GM19099 (cell line): ENCODE data around the gene TTYH1.

ENCODE experiments used
- POLR2A ChIP-seq: IDR thresholded peaks from 3 replicates; pipeline ENCODE4 v1.6.1; 2011; ENCODE audit warnings: low read depth; ENCODE audit not compliant: insufficient read length; ENCODE audit errors: extremely low read depth

Gene TTYH1

DNA sequence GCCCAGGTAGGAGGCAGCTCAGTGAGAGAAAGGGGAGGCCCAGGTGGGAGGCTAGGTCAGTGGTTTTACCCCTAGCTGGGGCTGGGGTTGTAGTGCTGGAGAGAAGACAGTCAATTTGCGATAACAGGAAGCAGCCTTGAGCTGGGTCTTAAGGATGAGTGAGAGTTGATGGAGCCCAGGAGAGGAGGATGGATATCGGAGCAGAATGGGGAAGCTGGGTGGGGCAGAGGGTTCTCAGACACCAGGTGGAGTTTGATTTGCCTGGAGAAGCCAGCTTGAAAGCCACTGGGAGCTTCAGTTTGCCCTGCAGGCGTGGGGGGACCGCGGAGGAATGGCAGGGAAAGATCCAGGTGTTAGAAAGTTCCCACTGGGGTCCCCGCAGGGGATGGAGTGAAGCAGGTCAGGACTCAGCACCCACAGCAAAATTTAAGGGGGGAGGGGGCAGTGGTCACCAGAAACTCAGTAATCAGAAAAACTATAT, 58.7 kb downstream of the TTYH1 start:
- no peak for TF ChIP-seq POLR2A

DNA sequence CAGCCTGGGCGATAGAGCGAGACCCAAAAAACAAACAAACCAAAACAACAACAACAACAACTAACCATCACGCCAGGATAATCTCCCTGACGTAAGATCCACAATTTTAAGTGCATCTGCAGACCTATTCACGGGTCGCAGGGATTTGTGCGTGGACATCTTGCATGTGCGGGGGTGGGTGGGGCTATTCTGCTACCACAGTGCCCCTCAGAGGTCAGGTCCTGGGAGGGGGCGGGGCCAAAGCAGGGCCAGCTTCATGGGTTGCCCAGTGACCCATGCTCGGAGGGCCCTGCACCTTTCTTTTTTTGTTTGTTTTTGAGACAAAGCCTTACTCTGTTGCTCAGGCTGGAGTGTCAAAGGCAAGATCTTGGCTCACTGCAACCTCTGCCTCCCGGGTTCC, 60.4 kb downstream of the TTYH1 start:
- TF ChIP-seq POLR2A: no peak

DNA sequence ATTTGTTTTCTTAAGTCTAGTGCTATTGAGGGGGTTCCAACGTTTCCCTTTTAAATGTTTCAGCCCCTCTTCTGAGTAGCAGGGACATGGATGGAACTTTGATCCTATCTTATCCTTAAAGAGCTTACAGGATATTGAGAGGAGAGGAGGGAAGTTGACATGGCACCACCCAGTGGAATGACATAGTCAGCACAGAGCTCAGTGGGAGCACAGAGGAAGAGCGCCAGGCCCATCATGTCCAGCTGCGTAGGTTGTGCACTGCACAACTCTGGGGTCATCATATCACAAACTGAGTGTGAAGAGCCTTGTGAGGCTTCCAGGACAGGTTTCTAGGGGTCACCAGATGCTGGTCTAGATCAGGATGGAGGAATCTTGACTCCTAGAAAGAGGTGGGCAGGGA, 62.4 kb downstream of the TTYH1 start:
- no peak for TF ChIP-seq POLR2A

DNA sequence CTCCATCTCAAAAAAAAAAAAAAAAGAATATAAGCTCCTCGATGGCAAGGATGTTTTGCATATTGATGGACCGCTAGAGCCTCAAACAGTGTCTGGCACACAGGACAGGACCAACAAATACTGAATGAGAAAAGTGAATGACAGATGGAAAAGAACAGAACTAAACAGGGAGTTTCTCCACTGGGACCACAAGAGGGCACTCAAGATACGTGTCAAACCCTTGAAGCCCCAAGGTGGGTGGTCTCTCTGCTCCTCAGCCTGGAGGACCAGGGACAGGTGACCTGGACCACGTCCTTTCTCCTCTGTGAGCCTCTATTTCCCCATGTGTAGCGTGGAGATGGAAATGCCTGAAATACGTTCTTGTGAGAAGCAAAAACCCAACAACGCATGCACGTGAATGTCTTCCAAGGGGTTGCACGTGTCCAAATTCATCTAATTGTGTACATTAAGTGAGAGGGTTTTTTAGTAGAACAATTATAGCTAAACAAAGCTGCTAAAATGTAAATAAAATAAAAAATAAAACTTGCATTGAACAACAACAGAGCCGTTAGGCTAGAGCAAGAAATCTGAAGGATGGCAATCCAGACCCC, 63.5 kb downstream of the TTYH1 start:
- no peak for TF ChIP-seq POLR2A

DNA sequence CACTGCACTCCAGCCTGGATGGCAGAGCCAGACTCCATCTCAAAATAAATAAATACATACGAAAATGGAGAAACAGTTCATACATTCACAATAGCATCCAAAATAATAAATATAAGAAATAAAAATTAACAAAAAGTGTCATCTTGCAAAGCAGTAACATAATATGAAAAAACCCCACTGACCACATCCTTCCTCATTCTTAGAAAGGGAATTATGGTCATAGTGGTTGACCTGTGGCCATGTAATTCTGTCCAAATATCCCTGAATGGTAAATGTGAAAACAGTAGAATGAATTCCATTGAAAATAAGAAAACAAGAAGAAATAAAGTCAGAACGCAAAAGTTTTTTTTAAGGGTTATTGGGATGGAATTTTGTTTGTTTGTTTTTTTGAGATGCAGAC, 64.8 kb downstream of the TTYH1 start:
- no peak for TF ChIP-seq POLR2A

DNA sequence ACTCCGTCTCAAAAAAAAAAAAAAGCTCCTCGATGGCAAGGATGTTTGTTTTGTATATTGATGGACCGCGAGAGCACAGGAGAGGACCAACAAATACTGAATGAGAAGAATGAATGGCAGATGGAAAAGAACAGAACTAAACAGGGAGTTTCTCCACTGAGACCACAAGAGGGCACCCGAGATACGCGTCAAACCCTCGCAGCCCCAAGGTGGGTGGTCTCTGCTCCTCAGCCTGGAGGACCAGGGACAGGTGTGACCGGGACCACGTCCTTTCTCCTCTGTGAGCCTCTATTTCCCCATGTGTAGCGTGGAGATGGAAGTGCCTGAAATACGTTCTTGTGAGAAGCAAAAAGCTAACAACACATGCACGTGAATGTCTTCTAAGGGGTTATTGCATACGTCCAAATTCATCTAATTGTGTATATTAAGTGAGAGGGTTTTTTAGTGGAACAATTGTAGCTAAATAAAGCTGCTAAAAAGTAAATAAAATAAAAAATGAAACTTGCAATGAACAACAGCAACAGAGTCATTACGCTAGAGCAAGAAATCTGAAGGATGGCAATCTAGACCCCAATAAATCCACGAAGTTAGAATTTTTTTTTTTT, 66.2 kb downstream of the TTYH1 start:
- no peak for TF ChIP-seq POLR2A

DNA sequence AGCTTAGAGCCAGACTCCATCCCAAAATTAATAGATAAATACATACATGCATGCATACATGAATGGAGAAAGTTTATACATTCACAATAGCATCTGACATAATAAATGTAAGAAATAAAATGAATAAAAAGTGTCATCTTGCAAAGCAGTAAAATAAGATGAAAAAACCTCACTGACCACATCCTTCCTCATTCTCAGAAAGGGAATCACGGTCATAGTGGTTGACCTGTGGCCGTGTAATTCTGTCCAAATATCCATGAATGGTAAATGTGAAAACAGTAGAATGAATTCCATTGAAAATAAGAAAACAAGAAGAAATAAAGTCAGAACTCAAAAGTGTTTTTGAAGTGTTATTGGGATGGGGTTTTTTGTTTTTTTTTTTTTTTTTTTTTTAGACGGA, 67.6 kb downstream of the TTYH1 start:
- TF ChIP-seq POLR2A: no peak

DNA sequence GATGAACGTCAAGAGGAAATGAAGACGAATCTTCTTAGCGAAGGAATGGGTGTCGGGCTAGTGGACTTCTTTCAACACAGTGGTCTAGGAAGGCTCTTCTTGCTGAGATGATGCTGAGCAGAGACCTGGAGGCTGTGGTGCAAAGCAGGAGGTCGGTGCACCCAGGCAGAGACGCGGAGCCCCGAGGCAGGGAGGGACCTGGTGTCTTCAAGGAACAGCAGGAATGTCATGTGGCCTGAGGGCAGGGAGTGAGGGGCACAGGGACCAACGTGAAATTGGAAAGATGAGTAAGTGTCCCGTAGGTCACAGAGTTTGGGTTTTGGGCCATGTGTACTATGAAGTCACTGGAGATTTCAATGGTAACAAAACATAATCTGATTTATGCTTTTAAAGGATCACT, 69.2 kb downstream of the TTYH1 start:
- TF ChIP-seq POLR2A: no peak

DNA sequence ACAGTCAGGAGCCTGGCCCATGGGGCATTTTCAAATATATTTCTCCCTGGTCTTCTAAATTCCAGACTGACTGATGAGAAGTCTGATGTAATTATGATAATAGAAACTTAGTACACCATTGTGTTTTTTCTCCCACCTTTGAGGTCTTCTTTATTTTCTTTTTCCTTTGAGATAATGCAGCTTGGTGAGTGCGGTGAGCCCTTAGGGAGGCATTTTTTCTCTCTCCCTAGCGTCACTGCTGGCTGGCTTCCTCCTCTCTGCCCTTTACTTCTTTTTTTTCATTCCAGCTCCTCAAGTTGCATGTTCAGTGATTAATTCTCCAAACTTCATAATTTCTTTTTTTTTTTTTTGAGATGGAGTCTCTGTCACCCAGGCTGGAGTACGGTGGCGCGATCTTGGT, 70.6 kb downstream of the TTYH1 start:
- no peak for TF ChIP-seq POLR2A
